ENCODE data around the gene TTC27. TPM values are rescaled to one million over a fixed set of nuclear protein-coding genes. Genes with fewer than 3 reads are reported as not detected.

Gene TTC27
- 10 to 100 TPM; 12.6 to 25.4 (median 16.9) TPM for total RNA-seq

DNA sequence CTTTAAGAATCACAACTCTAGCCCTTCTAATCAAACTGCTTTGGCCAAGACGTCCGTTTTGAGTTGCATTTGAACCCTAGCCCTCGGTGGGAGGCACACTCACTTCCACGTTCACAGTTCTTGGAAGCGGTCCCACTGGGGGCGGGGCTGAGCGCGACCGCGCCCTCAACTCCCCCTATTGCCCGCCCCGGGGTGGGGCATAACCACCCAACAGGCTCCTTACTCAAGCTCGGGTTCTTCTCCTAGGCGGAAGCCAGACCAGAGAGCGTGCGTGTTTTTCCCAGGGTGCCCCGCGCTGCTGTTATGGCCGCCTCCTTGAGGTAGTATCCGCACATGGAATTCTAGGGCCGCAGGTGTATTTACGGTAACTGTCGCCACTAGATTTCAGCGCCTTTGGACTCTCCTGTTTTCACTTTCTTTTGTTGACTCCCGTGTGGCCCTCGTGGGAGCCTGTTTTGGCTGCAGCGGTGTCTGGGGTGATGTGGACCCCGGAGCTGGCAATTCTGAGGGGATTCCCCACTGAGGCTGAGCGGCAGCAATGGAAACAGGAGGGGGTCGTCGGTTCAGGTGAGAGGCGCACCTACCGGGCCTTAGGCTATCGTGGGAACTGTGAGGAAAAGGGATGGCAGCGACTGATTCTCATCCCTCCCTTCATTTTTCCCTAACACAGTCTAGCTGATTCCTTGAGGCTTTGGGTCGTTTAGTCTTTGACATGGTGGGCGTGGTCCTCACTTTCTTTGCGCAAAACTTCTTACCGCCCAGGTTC lies at the start of gene TTC27:
Gene TTC27, plus strand, starts transcription at position 237 of the 766 bp plus-strand sequence. Its CDS starts 243 bp downstream, at position 480.
- no peaks in the 10 kb centered on the region for H3K9me3 ChIP-seq
- no peaks in the 10 kb centered on the region for H3K27me3 ChIP-seq
- peak within 1 kb of the TSS; percentile 62 to 88 (median 63) for H3K4me3 ChIP-seq (replicated peaks in 1 of 3)
- H3K36me3 ChIP-seq: peaks cover 0 to 4% of the 10 kb centered on the region in 2 donors
- H3K4me1 ChIP-seq: peaks cover 14 to 22% of the 10 kb centered on the region in 2 donors
- intact Hi-C loops (cut with DNase I): no loop called here
- H3K27ac ChIP-seq: peak within 1 kb of the TSS; percentile 39 to 62 (median 58)
- peak in 1 of 2 donors; percentile 56 for TF ChIP-seq POLR2A (IDR thresholded peaks at IDR 0.05)
- TF ChIP-seq, protein P1, sequence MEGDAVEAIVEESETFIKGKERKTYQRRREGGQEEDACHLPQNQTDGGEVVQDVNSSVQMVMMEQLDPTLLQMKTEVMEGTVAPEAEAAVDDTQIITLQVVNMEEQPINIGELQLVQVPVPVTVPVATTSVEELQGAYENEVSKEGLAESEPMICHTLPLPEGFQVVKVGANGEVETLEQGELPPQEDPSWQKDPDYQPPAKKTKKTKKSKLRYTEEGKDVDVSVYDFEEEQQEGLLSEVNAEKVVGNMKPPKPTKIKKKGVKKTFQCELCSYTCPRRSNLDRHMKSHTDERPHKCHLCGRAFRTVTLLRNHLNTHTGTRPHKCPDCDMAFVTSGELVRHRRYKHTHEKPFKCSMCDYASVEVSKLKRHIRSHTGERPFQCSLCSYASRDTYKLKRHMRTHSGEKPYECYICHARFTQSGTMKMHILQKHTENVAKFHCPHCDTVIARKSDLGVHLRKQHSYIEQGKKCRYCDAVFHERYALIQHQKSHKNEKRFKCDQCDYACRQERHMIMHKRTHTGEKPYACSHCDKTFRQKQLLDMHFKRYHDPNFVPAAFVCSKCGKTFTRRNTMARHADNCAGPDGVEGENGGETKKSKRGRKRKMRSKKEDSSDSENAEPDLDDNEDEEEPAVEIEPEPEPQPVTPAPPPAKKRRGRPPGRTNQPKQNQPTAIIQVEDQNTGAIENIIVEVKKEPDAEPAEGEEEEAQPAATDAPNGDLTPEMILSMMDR (IDR thresholded peaks at IDR 0.05): peak in 1 of 6 experiments; percentile 3
- WGBS, 2 donors: 0 to 1% methylated on average over 29 to 35 of the region's 39 CpGs
- DNase-seq: peak; percentile 95 to 97

DNA sequence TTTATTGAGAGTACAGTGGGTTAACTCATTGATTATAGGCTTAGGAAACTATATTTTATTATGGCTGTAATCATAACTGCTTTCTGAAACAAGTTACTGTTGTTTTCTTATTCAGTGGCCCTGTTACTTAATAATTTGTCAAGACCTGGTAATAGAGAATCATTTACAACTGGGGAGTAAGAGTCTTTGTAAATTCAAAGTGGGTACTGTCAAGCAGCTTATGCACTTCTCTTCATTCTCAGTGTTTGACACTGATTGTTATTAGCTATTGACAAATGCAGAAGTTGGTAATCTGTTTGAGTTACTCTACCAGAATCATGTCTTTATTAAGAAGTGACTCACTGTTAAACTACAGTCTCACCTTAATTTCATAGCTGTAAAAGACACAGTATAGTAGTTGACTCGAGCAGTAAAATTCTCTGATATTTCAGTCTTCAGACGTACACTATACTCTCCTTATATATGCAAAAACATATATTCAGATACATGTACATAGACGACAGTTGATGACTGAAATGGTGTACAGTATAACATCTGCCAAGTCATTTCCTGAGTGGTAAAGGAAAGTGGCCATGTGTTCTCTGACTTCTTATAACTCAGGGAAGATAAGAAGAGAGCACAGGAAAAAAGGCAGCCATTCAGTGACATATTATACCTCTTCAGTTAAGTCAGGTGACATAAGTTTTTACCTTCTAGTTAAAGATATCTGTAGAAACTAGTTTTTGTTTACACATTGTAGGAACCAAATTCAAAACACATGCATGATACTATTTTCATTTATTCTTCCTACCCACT lies 36.0 kb upstream of the TTC27 start:
- Histone ChIP-seq H3K27me3 (no peaks in the 10 kb centered on the region), H3K9me3 (no peaks in the 10 kb centered on the region), H3K4me1 (no peaks in the 10 kb centered on the region), H3K36me3 (no peaks in the 10 kb centered on the region), H3K27ac (no peak overlapping the region), H3K4me3 (replicated peaks in 1 of 3) (no peak overlapping the region)
- DNase-seq: no peak
- 88 to 91% methylated on average over 3 of the region's 3 CpGs for WGBS, 2 donors
- TF ChIP-seq, protein P1 (IDR thresholded peaks at IDR 0.05): no peak
- TF ChIP-seq POLR2A (IDR thresholded peaks at IDR 0.05): no peak
- intact Hi-C loops (cut with DNase I): no loop called here

DNA sequence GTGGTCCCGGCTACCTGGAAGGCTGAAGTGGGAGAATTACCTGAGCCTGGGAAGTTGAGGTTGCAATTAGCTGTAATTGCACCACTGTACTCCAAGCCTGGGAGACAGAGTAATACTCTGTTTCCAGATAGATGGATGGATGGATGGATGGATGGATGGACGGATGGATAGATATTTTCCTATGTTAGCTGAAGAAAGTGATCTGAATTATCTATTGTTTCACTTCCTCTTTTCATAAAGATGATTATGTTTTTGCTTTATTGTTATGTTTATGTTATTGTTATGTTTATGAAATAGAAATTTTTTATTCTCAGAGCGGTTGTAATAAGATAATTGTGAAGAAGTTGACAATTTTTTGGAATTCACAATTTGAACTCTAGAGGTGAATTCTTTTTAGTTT lies 33.3 kb upstream of the TTC27 start:
- 88 to 99% methylated on average over 3 of the region's 3 CpGs for WGBS, 2 donors
- Histone ChIP-seq H3K9me3 (no peaks in the 10 kb centered on the region), H3K36me3 (peaks cover 0 to 4% of the 10 kb centered on the region in 2 donors), H3K27me3 (no peaks in the 10 kb centered on the region), H3K4me1 (no peaks in the 10 kb centered on the region), H3K4me3 (replicated peaks in 1 of 3) (no peak overlapping the region), H3K27ac (no peak overlapping the region)
- DNase-seq: no peak
- TF ChIP-seq POLR2A (IDR thresholded peaks at IDR 0.05): no peak
- TF ChIP-seq, protein P1 (IDR thresholded peaks at IDR 0.05): no peak
- intact Hi-C loops (cut with DNase I): no loop called here

DNA sequence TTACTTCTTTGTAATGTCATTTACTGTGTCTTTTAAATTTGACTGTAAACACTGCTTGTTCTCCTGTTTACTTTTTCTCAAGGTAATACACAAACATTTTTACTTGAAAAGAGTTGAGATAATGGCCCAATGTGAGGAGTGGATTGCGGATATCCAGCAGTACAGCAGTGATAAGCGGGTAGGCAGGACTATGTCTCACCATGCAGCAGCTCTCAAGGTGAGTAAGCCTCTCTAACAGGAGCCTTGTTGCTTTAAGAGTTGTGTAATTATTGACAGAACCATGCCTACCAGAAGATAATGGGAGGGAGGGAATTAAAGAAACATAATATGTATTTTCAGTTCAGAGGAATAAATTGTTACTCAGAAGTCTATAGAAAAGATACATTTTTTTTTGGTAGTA lies 16.5 kb upstream of the TTC27 start:
- Histone ChIP-seq H3K9me3 (no peaks in the 10 kb centered on the region), H3K36me3 (peaks cover 5 to 23% of the 10 kb centered on the region in 2 donors), H3K4me3 (replicated peaks in 1 of 3) (no peak overlapping the region), H3K27me3 (no peaks in the 10 kb centered on the region), H3K27ac (no peak overlapping the region), H3K4me1 (no peaks in the 10 kb centered on the region)
- intact Hi-C loops (cut with DNase I): no loop called here
- TF ChIP-seq, protein P1 (IDR thresholded peaks at IDR 0.05): no peak
- no peak for TF ChIP-seq POLR2A (IDR thresholded peaks at IDR 0.05)
- DNase-seq: no peak
- WGBS, 2 donors: 96 to 99% methylated on average over 2 of the region's 2 CpGs
